GM15510 (cell line): Measurements from ENCODE around the gene SPECC1L.

Experiments used
- POLR2A ChIP-seq: IDR thresholded peaks from 3 replicates; pipeline ENCODE4 v1.6.1; 2011; ENCODE audit warnings: borderline replicate concordance; ENCODE audit not compliant: insufficient read length; ENCODE audit errors: extremely low read depth

The SPECC1L gene

GRCh38 chr22:24441406-24442351 is 171.0 kb downstream of the SPECC1L start:
- TF ChIP-seq POLR2A, result no peak

GRCh38 chr22:24442352-24442744 is 171.7 kb downstream of the SPECC1L start:
- TF ChIP-seq POLR2A, result no peak

- no peak for TF ChIP-seq POLR2A
Measured at GRCh38 chr22:24443668-24444067, 173.0 kb downstream of the SPECC1L start.

- TF ChIP-seq POLR2A, result no peak
Measured at GRCh38 chr22:24444251-24444650, 173.6 kb downstream of the SPECC1L start.

GRCh38 chr22:24444729-24445466 is 174.3 kb downstream of the SPECC1L start:
- no peak for TF ChIP-seq POLR2A

- TF ChIP-seq POLR2A, result no peak
Measured at GRCh38 chr22:24445481-24446259, 175.0 kb downstream of the SPECC1L start.

- no peak for TF ChIP-seq POLR2A
Measured at GRCh38 chr22:24446260-24446611, 175.6 kb downstream of the SPECC1L start.

- no peak for TF ChIP-seq POLR2A
Measured at GRCh38 chr22:24450610-24451009, 180.0 kb downstream of the SPECC1L start.

GRCh38 chr22:24451162-24451561 is 180.5 kb downstream of the SPECC1L start:
- no peak for TF ChIP-seq POLR2A

- no peak for TF ChIP-seq POLR2A
Measured at GRCh38 chr22:24453853-24454252, 183.2 kb downstream of the SPECC1L start.

- TF ChIP-seq POLR2A, result no peak
Measured at GRCh38 chr22:24455039-24455438, 184.4 kb downstream of the SPECC1L start.

GRCh38 chr22:24455751-24456426 is 185.3 kb downstream of the SPECC1L start:
- no peak for TF ChIP-seq POLR2A

- TF ChIP-seq POLR2A, result no peak
Measured at GRCh38 chr22:24457894-24458420, 187.3 kb downstream of the SPECC1L start.

GRCh38 chr22:24459911-24460310 is 189.3 kb downstream of the SPECC1L start:
- no peak for TF ChIP-seq POLR2A
